ENCODE measurements around the gene TMEM132E. TPM values are rescaled to one million over a fixed set of nuclear protein-coding genes. Genes with fewer than 3 reads are reported as not detected.

TMEM132E gene
- total and polyA plus RNA-seq, 2 donors from 2014 or later = 1.1 to 4.3 TPM

DNA sequence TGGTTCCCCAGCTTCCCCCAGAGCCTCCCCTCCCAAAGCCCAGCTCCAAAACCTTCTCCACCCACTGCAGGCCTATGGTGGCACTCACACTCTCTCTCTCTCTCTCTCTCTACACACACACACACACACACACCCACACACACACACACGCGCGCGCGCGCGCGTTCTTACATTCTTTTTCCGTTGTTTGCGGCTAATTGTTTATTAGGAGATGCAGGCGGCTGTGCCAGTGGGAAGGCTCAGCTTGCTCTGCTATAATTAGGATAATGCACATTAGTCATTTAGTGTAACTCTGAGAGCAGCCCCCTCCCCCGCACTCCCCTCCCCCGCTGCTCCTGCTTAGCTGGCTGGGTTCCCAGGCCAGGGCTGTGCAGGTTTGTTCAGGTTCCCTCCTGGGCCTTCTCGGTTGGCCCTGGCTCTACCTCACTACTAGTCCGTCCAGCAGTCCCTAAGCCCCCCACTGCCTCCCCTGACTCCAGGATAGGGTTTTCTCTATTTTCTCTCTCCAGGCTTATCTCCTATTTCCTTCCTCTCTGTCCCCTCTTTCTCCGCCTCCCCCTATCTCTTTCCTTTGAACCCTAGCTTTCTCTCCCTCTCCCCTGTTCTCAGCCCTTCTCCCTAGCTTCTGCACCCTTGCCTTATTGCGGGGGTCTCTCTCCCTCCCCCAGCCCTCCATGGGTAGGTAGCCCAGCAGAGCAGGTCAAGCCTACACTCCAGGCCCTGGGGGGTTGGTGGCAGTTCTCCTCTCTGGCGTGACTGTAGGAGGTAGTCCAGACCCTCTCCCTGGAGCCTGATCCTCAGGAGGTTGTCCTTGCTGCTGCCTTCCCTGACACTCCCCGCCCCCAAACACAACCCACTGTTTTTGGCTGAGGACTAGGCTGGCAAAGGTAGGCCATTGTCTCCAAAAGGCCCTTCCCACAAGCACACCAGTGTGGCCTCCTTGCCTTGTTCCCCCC is 34.0 kb downstream of the TMEM132E start:
- no peak for FAIRE-seq
- Histone ChIP-seq H3K36me3 (ENCODE audit: control insufficient read depth in 2 of 3, insufficient read depth in 3 of 3, low read length in 3 of 3) (no peaks in the 10 kb centered on the region), H3K27ac (ENCODE audit: low read depth in 2 of 2, low read length in 2 of 2) (peak overlapping the region in 1 of 2 donors; percentile 64), H3K27me3 (ENCODE audit: control insufficient read depth, insufficient read depth, low read length) (no peaks in the 10 kb centered on the region), H3K4me1 (ENCODE audit: control insufficient read depth in 2 of 3, insufficient read depth in 2 of 3, low read depth in 1 of 3, low read length in 3 of 3) (peaks cover 2 to 16% (median 9%) of the 10 kb centered on the region in 3 donors), H3K9ac (ENCODE audit: low read length in 3 of 3) (no peak overlapping the region), H3K9me3 (ENCODE audit: control insufficient read depth in 2 of 3, insufficient read depth in 1 of 3, low read length in 3 of 3) (no peaks in the 10 kb centered on the region), H3K4me3 (ENCODE audit: low read length in 3 of 3) (no peak overlapping the region)
- TF ChIP-seq, protein P1, sequence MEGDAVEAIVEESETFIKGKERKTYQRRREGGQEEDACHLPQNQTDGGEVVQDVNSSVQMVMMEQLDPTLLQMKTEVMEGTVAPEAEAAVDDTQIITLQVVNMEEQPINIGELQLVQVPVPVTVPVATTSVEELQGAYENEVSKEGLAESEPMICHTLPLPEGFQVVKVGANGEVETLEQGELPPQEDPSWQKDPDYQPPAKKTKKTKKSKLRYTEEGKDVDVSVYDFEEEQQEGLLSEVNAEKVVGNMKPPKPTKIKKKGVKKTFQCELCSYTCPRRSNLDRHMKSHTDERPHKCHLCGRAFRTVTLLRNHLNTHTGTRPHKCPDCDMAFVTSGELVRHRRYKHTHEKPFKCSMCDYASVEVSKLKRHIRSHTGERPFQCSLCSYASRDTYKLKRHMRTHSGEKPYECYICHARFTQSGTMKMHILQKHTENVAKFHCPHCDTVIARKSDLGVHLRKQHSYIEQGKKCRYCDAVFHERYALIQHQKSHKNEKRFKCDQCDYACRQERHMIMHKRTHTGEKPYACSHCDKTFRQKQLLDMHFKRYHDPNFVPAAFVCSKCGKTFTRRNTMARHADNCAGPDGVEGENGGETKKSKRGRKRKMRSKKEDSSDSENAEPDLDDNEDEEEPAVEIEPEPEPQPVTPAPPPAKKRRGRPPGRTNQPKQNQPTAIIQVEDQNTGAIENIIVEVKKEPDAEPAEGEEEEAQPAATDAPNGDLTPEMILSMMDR (IDR thresholded peaks at IDR 0.05; ENCODE audit: borderline replicate concordance, extremely low read depth, insufficient read depth) = no peak
- intact Hi-C loops (cut with DNase I) = no loop called here
- DNase-seq = peak; percentile 67 to 88 (median 80)

DNA sequence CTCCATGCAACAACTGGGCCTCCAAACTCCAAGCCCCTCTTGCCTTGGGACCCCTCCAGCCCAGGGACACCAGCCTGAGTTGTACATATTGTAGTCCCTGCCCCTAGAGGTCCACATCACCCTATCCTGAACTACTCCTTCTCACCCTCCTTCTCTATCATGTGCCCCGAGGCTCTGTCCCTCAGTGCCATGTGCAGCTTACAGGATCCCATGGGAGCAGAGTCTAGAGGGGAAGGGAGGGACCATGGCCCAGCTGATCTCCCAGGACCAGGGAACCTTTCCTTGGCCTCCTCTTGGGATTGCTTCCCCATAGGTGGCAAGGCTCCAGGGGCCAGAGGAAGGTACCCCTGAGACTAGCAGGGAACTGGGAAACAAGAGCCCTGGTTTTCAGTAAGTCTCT is 35.3 kb downstream of the TMEM132E start:
- Histone ChIP-seq H3K27me3 (ENCODE audit: control insufficient read depth, insufficient read depth, low read length) (no peaks in the 10 kb centered on the region), H3K4me1 (ENCODE audit: control insufficient read depth in 2 of 3, insufficient read depth in 2 of 3, low read depth in 1 of 3, low read length in 3 of 3) (peaks cover 2 to 16% (median 9%) of the 10 kb centered on the region in 3 donors), H3K27ac (ENCODE audit: low read depth in 2 of 2, low read length in 2 of 2) (no peak overlapping the region), H3K36me3 (ENCODE audit: control insufficient read depth in 2 of 3, insufficient read depth in 3 of 3, low read length in 3 of 3) (no peaks in the 10 kb centered on the region), H3K9ac (ENCODE audit: low read length in 3 of 3) (no peak overlapping the region), H3K9me3 (ENCODE audit: control insufficient read depth in 2 of 3, insufficient read depth in 1 of 3, low read length in 3 of 3) (no peaks in the 10 kb centered on the region), H3K4me3 (ENCODE audit: low read length in 3 of 3) (no peak overlapping the region)
- TF ChIP-seq, protein P1 (IDR thresholded peaks at IDR 0.05; ENCODE audit: borderline replicate concordance, extremely low read depth, insufficient read depth) = no peak
- FAIRE-seq (no peak), DNase-seq (no peak)
- intact Hi-C loops (cut with DNase I) = no loop called here

DNA sequence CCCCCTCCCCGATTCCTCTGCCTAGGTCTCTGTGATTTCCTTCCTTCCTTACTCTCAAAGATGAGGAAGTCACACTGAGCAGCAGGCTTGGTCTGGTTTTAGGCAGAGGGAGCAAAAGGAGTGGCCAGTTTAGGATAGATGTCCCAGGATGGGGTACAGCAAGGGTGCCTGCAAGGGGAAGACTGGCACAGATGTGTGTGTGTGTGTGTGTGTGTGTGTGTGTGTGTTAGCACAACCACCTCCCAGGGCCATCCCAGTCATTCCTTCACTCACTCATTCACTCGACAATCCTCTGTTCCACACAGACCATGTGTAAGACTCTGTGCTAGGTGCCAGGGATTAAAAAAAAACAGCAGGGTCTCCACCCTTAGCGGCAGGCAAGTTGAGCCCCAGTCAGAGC is 35.9 kb downstream of the TMEM132E start:
- Histone ChIP-seq H3K36me3 (ENCODE audit: control insufficient read depth in 2 of 3, insufficient read depth in 3 of 3, low read length in 3 of 3) (no peaks in the 10 kb centered on the region), H3K27ac (ENCODE audit: low read depth in 2 of 2, low read length in 2 of 2) (no peak overlapping the region), H3K4me3 (ENCODE audit: low read length in 3 of 3) (no peak overlapping the region), H3K27me3 (ENCODE audit: control insufficient read depth, insufficient read depth, low read length) (no peaks in the 10 kb centered on the region), H3K9me3 (ENCODE audit: control insufficient read depth in 2 of 3, insufficient read depth in 1 of 3, low read length in 3 of 3) (no peaks in the 10 kb centered on the region), H3K9ac (ENCODE audit: low read length in 3 of 3) (no peak overlapping the region), H3K4me1 (ENCODE audit: control insufficient read depth in 2 of 3, insufficient read depth in 2 of 3, low read depth in 1 of 3, low read length in 3 of 3) (peaks cover 2 to 16% (median 9%) of the 10 kb centered on the region in 3 donors)
- TF ChIP-seq, protein P1 (IDR thresholded peaks at IDR 0.05; ENCODE audit: borderline replicate concordance, extremely low read depth, insufficient read depth) = no peak
- intact Hi-C loops (cut with DNase I) = no loop called here
- DNase-seq (peak in 1 of 5 donors; percentile 24), FAIRE-seq (no peak)

Measured in kidney (tissue), 14 donors.